HG03575 (cell line): ENCODE measurements around the gene UBE2N.
"Not testable (repeated sequence)": the region's sequence is repeated elsewhere in the genome, so short reads cannot be mapped to it uniquely, and the experiment has no call there.

Source experiments
- ATAC-seq: cut with Tn5 transposase; IDR thresholded peaks from one replicate; pipeline ENCODE4 v1.9.1; 2021; ENCODE audit not compliant: unreplicated experiment, insufficient number of reproducible peaks, low FRiP score; ENCODE audit errors: extremely low read depth

UBE2N gene

DNA sequence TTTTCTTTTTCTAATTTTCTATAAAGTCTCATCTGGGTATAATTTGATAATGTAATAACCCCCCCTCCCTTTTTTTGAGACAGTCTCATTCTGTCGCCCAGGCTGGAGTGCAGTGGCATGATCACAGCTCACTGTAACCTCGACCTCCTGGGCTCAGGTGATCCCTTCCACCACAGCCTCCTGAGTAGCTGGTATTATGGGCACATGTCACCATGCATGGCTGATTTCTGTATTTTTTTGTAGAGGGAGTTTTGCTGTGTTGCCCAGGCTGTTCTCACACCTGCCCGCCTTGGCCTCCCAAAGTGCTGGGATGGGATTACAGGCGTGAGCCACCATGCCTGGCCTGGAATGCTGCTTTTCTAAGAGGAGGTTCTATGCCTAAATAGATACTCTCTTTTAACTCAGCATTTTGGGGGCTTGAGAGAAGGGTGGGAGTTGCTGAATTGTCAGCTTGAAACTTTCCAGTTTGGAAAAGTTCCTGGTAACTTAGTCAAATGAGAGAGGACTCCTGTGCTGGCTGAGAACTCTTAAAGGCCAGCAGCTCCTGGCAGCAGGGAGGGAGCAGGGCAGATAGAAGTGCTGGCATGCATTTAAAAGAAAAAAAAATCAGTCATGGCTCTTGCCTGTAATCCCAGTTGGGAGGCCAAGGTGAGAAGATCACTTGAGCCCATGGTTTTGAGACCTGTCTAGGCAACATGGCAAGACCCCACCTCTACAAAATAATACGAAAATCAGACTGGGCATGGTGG is 51.0 kb downstream of the UBE2N start:
- ATAC-seq: no peak

DNA sequence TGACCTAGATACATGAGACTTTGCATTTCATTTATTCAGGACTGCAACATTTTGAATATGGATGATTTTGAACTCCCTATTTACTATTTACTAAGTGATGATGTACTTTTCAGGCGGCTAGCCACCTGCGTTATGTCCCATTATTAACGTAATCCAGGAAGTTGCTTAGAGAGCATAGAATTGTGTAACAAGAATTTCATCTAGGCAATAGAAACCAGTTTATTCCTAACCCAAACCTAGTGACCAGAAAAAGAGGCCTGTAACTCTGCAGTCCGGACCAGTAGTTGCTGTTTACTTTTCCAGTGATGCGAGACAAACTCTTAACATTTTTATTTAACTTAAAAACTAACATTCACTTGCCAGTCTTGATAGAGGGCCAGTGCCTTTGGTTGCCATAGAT is 51.7 kb downstream of the UBE2N start:
- no peak for ATAC-seq

DNA sequence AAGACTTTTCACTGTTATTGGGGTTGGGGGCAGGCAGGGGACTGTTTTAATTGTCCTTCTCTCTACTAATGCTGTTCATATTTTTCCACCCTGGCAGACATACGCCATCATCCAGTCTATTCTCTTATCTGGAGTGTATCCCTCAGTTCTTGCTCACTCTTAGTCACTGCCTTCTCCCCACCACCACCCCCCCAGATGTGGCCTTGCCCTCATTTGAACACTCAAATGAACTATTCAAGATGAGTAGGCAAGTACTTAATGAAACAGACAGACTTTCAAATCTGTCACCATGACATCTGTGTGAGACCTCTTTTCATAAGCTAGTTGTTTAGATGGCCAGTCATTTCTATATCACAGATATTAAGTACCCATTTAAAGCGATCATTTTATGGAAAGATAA is 54.0 kb downstream of the UBE2N start:
- no peak for ATAC-seq

DNA sequence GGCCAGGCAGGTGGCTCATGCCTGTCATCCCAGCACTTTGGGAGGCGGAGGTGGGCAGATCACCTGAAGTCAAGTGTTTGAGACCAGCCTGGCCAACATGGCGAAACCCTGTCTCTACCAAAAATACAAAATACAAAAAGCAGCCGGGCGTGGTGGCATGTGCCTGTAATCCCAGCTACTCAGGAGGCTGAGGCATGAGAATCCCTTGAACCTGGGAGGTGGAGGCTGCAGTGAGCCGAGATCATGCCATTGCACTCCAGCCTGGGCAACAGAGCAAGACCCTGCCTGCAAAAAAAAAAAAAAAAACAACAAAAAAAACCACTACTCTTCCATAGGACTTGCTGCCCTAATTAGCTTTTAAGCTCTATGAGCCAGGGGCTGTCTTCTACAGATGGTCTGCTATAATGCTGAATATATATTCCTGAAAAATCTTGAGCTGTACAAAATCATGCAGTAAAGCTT is 59.7 kb downstream of the UBE2N start:
- not testable (repeated sequence) for ATAC-seq

DNA sequence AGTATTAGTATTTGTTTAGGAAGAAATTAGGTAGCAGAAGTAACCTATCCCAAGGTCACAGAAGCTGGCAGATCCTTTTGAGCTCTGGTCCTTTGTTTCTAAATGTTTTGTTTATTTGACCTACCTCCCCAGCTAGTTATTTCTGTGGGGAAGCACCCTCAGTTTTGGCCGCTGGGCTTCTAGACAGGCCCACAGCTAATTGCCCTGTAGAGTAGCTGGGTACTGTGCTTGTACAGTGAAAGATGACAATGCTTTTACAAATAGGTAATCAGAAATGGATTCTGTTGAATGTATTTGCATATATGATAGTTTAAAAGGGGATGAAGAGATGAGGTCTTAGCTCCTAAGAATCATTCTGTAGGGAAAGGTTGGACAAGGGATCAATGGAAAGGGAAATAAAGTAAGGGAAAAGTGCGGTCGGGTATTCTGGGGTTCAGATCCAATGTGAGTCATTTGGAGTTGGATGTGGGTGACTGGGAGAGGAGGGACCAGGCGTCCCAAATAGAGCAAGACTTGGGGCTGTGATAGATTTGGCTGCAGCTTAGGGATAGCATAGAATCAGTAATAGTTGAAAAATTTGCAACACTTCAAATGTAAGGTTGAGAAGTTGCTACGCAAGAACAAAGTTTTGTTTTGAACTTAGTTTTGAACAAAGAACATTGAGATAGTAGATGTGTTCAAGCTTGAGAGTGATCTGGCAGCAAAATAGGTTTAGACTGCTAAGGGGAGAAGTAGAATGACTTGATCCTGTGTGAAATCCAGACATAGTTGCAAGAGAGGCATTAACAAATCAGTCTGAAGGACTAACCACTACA is 60.4 kb downstream of the UBE2N start:
- ATAC-seq: no peak

DNA sequence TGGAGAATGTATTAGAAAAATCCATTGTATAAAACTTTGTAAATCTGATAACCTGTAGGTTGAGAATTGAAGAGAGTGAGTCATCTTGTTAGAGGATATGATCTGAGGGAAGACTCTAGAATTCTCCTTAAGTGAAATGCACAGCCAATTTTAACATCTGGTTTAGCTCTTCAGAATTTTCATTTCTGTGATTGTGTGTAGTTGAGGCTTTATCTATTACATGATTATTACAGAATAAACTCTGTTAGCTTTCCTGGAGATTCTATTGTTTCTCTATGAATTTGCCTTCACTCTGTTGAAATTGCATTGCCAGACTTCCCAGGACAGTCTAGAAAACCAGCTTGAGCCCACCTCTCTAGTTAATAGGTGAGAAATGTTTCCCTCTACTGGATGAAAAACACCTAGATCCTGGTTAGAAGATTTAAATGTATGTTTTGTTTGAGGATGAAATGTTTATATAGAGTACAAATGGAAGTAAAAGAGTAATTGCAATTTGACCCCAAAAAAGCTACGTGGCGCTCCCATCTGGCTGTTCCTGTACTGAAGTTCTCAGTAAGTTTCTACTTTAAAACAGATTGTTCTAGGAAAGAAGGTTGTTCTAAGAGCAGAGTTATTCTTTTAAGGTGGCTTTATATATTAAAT is 61.1 kb downstream of the UBE2N start:
- ATAC-seq: no peak

DNA sequence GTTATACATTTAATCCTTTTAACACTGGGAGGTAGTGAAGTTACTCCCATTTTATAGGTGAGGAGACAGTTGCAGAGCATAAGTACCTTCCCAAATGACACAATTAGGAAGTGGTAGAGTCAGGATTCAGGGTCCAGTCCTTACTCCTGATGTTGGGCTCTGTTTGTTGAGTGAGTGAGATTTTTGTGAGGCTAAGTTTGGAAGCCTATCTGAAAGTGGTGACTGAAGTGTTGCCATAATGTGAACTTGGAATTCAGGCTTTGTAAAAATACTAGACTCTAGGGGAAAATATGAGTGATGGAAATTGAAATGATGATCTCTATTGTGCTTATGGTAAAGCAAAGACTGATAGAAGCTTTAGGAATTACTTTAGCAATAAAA is 61.8 kb downstream of the UBE2N start:
- ATAC-seq: no peak

DNA sequence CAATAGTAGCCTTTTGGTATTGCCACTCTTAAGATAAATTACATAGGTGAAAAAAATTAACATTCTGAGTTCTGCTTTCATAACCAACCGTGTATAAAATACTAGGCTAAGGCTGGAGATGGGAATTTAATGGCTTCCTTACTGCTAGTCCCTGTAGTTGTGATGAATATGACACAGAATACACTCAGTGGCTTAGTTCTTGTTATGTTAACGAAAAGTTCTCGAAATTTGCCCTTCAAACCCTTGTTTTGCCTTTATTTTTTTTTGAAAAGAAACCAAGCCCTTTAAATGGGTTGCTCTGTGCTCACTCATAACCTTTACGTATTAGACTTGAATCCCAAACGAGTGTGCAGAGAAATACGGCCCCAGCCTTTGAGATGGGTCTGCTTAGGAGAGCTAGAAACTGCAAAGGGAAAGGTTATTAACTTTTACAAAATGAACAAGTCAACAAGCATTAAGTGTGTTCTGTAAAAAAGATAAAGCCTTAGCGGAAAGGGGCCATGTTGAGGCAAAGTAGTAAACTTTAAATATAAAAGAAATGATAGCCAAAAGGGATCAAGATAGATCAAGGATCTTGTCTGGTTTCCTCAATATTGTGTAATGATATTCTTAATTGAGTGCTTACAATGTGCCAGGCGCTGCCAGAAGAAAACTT is 62.3 kb downstream of the UBE2N start:
- ATAC-seq: no peak

DNA sequence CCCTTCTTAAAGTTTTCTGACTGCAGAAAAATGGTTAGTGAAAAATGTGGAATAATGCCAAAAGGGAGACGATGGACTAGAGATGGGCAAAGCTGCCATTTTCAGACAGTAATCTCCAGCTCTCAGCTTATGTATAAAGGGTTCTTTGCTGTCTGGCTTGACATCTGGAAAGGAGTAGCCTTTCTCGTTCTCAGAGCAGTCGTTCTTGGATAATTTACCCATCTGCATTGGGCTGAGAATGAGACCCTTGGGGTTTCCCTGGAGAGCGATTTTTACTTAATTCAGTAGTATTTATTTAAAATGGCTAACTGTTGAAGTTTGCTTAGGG is 62.8 kb downstream of the UBE2N start:
- no peak for ATAC-seq

DNA sequence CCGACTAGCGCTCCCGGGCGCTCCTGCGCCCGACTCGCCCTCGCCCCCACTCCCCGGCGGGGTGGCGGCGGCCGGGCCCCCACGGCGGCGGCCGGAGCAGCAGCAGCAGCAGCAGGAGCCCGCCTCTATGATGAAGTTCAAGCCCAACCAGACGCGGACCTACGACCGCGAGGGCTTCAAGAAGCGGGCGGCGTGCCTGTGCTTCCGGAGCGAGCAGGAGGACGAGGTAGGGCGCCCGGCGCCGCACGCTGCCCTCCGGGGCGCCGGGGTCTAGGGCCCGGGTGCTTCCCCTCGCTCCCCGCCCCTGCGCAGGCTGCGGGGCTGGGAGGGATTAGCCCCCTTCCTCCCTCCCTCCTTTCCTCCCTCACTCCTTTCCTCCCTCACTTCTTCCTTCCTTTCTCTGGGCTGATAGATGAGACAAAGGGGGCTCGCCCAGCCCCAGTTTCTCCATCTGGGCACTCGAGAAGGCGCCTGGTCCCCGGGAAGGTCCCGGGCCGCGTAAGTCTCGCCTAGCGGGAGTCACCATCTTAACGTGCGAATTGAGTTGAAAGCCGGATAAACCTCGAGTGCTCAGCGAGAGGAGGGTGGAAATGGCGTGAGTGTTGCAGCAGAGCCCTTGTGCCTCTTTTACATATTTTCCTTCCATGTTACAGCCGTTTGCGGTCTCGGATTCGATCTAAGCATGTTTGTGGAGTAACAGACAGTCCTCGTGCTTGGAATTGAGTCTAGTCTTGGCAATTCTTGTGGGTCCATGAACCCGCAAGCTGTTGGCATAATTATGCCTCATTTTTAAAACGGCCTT is 63.4 kb downstream of the UBE2N start:
- ATAC-seq: not testable (repeated sequence)

DNA sequence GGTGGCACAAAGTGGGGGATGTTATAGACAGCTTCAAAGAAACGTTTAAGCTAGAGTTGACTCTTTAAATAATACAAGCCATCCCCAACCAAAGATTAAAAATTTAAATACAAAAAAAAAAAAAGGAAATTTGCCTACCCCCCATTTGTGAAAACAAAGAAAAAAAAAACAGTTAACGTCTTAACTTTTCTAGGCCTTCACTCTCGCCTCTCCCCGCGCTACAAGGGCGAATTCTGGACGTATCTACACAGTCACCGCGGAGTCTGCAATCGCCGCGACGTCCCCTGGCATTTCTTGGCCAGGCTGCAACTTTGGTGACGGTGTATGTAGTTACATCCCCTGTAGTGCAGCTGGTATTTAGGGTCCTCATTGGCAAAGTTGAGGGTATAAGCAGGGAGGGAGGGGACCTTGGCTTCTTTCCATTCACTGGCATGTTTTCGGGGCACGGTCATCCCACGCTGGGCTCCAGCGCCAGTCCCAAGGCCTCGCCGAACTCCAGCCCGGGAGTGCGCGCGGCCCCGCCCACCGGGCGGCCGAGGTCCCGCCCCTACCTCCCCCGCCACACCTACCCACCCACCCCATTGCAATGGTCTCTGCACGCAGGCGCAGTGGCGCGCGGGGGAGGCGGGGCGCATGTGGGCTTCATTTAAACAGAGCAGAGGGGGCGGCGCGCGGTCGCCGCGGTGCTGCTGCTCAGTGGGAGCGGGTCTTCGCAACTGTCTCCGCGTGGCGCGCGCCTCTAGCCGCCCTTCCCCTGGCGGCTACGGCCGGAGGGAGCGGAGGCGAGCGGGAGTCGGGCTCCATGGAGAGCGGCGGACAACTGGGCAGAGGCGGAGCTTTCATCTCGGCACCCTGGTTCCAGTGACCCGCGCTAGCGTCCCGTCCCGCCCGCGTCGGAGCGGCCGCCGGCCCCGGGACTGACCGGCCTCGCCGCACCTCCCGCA is 64.2 kb downstream of the UBE2N start, which contains the start of gene NUDT4:
TSS of gene NUDT4 (plus strand) at position 674 of the 944 bp plus-strand sequence. CDS start 398 bp downstream, outside the sequence.
- ATAC-seq: no peak

DNA sequence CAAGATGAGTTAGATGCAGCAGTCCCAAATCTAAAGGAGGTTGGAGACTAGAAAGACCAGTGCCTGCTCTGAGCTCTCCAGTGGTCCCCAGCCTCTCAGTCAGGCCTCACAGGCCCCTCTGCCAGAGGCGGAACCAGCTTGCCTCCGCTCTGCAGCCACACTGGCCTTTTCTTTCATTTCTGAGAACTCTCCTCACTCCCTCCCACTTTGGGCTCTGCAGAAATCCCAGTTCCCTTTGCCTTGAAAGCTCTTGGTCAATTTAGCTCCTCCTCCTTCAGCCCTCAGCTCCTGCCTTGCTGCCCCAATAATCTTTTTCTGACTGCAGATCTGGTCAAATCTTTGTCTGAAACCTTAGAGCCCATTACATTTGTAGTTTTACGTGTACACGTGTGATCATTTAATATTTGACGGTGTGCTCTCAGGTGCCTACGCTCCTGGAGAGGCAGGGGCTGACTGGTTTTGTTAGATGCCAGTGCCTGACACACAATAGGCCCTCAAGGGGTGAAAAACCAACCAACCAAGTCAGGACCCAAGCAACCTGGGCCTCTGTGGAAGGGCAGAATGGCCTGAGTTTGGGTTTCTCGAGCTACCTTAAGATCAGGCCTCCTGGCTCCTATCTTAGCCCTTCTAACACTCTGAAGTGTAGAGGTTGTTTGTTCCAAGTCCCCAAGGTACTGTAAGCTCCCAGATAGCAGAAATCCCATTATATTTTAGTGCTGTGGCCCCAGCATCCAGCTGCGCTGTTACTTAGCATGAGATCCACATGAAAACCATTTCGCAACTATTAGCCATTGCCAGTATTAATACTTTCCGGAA is 65.1 kb downstream of the UBE2N start:
- ATAC-seq: no peak

DNA sequence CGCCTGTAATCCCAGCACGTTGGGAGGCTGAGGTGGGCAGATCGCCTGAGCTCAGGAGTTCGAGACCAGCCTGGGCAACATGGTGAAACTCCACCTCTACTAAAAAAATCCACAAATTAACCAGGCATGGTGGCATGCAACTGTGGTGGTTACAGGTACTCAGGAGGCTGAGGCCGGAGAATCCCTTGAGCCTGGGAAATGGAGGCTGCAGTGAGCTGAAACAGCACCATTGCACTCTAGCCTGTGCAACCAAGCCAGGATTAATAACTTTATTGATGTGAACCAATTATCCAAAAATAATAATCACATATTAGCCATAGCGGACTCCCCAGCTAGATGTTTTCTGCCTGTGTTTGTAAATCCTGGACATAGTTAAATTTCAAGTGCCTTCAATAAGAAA is 65.8 kb downstream of the UBE2N start:
- ATAC-seq: no peak

DNA sequence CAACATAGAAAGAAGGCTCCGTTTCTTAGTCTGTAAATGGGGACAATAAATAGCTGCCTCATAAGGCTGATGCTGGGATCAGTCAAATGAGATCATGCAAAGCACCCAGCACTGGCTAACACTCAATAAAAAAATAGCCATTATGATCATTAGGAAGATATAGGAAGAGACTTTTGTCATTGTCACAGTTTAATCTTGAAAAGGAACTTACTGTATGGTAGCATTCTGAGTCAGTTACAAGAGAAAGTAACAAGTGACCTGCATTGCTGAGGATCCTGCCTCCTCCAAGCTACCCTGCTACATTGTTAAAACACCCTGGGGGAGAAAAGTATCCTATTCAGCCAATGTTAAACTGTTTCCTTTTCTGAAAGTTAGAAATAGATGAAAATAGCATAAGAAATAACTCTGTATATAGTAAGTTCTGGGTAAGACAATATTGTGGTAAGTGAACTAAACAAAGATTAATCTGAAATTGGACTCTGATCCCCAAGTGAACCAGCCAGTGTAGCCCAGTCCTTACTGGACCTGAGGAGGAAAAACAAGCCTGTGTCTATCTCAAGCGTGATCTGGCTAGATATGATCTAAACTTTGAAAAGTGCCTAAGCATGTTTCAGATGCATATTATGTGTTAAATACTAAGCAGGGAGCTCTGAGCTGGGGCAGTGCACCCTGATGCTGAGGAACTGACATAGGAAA is 67.6 kb downstream of the UBE2N start:
- ATAC-seq: no peak

DNA sequence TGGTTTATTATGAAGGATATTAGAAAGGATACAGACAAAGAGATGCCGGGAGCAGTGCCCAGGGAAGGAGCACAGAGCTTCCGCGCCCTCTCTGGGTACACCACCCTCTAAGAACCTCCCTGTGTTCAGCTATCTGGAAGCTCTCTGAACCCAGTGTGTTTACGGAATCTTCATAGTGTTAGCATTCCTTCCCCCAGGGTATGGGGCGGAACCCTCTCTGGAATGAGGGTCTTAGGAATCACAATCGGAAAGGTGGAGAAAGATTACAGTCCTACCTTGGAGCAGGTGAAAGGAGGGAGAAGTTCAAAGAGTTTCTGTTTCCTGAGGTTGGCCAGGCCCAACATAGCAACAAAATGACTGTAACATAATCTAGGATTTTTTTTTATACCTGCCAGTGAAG is 70.8 kb downstream of the UBE2N start:
- ATAC-seq: no peak

DNA sequence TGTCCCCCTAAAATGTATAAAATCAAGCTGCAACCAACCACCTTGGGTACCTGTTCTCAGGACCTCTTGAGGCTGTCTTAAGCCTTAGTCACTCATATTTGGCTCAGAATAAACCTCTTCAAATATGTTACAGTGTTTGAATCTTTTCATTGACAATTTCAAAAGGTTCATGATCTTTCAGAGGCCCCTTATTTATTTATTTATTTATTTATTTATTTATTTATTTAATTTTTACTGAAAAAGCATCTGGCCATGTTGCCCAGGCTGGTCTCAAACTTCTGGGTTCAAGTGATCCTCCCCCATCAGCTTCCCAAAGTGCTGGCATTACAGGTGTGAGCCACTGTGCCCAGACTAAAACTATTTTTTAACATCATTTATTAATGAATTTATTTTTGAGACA is 72.2 kb downstream of the UBE2N start:
- no peak for ATAC-seq
